ENCODE results near the gene EGFL7. TPM values are rescaled to one million over a fixed set of nuclear protein-coding genes. Genes with fewer than 3 reads are reported as not detected.

Gene EGFL7
- total and polyA plus RNA-seq, 2 of the 13 experiments (the other 11 are each of a cell fraction or from before 2014, with no cell fraction given), result 0.20 to 5.1 TPM

GRCh38 chr9:136644593-136645351 lies 17.9 kb upstream of the EGFL7 start (continued):
- TF ChIP-seq ZFP91 (CRISPR knock-in tag; IDR thresholded peaks at IDR 0.05; ENCODE audit: borderline replicate concordance) (peak; percentile 56; the same call in 1 of the 2 replicates), POLR2AphosphoS5 (IDR thresholded peaks at IDR 0.05; ENCODE audit: low read depth, low read length) (peak; percentile 44; the same call in 1 of the 2 replicates), NR0B2 (CRISPR knock-in tag; IDR thresholded peaks at IDR 0.05) (no peak), ZFP82 (CRISPR knock-in tag; IDR thresholded peaks at IDR 0.05; ENCODE audit: borderline replicate concordance) (0 out of 2 replicates have a peak, but pooled peaks have one; percentile 52), ZSCAN21 (CRISPR knock-in tag; IDR thresholded peaks at IDR 0.05; ENCODE audit: borderline replicate concordance) (peak; percentile 48; the same call in 1 of the 2 replicates), ZNF224 (CRISPR knock-in tag; IDR thresholded peaks at IDR 0.05) (no peak; the same call in 1 of the 2 replicates), STAT6 (CRISPR knock-in tag; IDR thresholded peaks at IDR 0.05; ENCODE audit: borderline replicate concordance) (no peak; the same call in 1 of the 2 replicates), STAG1 (CRISPR knock-in tag; IDR thresholded peaks at IDR 0.05) (peak; percentile 79), SP2 (CRISPR knock-in tag; IDR thresholded peaks at IDR 0.05) (0 out of 2 replicates have a peak, but pooled peaks have one; percentile 16), TBX3 (IDR thresholded peaks at IDR 0.05; ENCODE audit: borderline replicate concordance) (no peak), ZNF124 (CRISPR knock-in tag; IDR thresholded peaks at IDR 0.05) (0 out of 2 replicates have a peak, but pooled peaks have one; percentile 18), HDAC2 (CRISPR knock-in tag; IDR thresholded peaks at IDR 0.05) (0 out of 2 replicates have a peak, but pooled peaks have one; percentile 24), SNAI1 (CRISPR knock-in tag; IDR thresholded peaks at IDR 0.05; ENCODE audit: borderline replicate concordance) (no peak), MIER3 (CRISPR knock-in tag; IDR thresholded peaks at IDR 0.05; ENCODE audit: borderline replicate concordance) (peak; percentile 17; the same call in 1 of the 2 replicates), RBM22 (optimal IDR thresholded peaks at IDR 0.05; ENCODE audit: low read length) (no peak), SP1 (IDR thresholded peaks at IDR 0.05) (no peak), SP1 (CRISPR knock-in tag; IDR thresholded peaks at IDR 0.05) (no peak), TFDP2 (CRISPR knock-in tag; IDR thresholded peaks at IDR 0.05) (0 out of 2 replicates have a peak, but pooled peaks have one; percentile 34), ZBTB38 (CRISPR knock-in tag; IDR thresholded peaks at IDR 0.05) (no peak), ZNF598 (CRISPR knock-in tag; IDR thresholded peaks at IDR 0.05; ENCODE audit: borderline replicate concordance) (no peak; the same call in 1 of the 2 replicates), POLR2G (IDR thresholded peaks at IDR 0.05; ENCODE audit: low read depth, low read length) (peak; percentile 68), ZNF788 (CRISPR knock-in tag; IDR thresholded peaks at IDR 0.05; ENCODE audit: borderline replicate concordance) (no peak; the same call in 1 of the 2 replicates), NR2F6 (IDR thresholded peaks at IDR 0.05) (peak; percentile 74), NR2F6 (CRISPR knock-in tag; IDR thresholded peaks at IDR 0.05) (peak; percentile 83), ZC3H13 (CRISPR knock-in tag; IDR thresholded peaks at IDR 0.05) (peak; percentile 72; the same call in 1 of the 2 replicates)

Measured in HepG2 (cell line).